Measurements from ENCODE around the gene SLX4IP. TPM values are rescaled to one million over a fixed set of nuclear protein-coding genes. Genes with fewer than 3 reads are reported as not detected.
A peak's percentile ranks its signal among the peaks of the same experiment; 100 is the strongest.

The SLX4IP gene
- total and polyA plus RNA-seq, 2 of the 13 experiments (the other 11 are each of a cell fraction or from before 2014, with no cell fraction given): 3.6 to 7.3 TPM

DNA sequence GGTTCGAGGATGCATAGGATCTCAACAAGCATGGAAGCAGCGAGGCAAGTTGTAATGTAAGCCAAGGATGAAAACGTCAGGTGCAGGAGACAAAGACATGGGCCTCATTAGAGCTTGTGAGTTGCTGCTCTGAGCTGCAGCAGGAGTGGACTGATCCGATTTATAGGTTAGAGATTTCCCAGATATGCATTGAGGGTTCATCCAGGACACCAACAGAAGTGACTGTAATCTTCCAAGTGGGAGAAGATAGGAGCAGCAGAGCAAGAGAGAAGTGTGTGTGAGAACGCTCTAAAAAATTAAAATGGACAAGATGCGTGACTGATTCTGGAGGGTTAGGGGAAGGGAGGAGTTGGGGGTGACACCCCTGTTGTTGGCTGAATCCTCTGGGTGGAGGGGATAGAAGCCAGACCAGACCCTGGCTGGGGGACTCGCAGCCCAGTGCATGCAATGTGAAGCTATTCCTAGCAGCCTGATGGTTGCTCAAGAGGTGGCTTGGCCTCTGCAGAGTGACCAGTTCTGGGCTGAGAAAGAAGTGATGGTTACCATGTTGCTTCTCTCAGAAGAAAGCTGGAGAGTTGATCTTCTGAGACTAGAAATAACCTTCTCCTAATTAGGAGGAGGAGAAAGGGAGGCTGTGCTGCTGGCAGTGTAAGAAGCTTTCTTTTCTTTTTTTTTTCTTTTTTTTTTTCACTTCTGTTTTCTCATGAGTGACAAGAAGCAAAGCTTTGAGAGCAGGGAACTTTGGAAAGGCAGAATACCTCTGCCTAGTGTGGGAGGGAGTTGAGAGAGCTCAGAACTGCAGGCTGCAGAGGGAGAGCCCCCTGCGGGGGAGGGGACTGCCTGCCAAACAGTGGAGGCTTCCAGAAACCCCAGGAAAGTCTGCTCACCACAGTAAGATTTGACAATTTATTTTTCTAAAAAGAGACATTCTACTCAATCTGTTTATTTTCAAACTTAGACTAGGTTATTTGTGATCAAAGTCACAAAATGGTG, 116.9 kb downstream of the SLX4IP start (continued):
- TF ChIP-seq MIXL1 (CRISPR knock-in tag; IDR thresholded peaks at IDR 0.05) (no peak), NFIB (CRISPR knock-in tag; IDR thresholded peaks at IDR 0.05; ENCODE audit: borderline replicate concordance) (0 out of 2 replicates have a peak, but pooled peaks have one; percentile 80), AHR (CRISPR knock-in tag; IDR thresholded peaks at IDR 0.05) (0 out of 2 replicates have a peak, but pooled peaks have one; percentile 23)

DNA sequence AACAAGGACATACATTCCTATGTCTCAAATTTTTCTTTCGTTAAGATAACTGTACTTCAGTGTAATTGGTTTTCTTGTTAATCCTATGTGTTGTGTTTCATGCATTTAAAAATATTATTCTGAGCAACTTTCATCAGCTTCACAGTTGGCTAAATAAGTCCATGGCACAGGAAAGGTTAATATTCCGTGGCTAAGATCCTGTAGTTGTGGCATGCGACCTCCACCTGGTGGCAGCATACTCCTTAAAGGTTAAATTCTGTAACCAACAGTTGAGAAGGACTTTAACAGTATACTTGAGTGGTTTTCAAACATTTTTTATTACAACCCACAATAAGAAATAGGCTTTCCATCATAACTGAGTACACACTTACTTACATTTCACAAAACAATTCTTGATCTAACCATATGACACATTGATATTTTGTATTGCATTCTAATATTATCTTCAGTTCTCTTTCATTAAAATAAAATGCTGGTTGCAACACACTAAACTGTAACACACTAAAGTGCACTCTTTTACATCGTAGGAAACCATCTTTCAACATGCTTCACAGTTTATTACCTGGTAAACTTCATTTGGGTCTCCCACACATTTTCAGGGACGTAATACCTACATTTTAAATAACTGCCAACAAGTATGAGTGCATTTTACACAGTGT, 118.3 kb downstream of the SLX4IP start:
- BruUV-seq (replicated peaks): no TSS peak
- FAIRE-seq (peak; percentile 90), DNase-seq (ENCODE audit: low spot score) (peak; percentile 84), ATAC-seq (peak; percentile 70)
- H3K9me3 ChIP-seq (ENCODE audit: low read length): no peaks in the 10 kb centered on the region
- no peak overlapping the region for H2AFZ ChIP-seq (ENCODE audit: low read length)
- 31% methylated on average over 5 of the region's 5 CpGs for WGBS (ENCODE audit: low lambda C conversion rate)
- H3K36me3 ChIP-seq (replicated peaks in 1 of 2; ENCODE audit: control insufficient read depth in 1 of 2, insufficient read depth in 2 of 2, low read length in 2 of 2): peaks cover 0 to 3% of the 10 kb centered on the region in 2 experiments; a peak in 3 of 5 replicates
- H3K4me2 ChIP-seq (ENCODE audit: low read depth, low read length): no peak overlapping the region
- peaks cover 2% of the 10 kb centered on the region for H3K79me2 ChIP-seq (ENCODE audit: insufficient read depth, low read length)
- H3K9ac ChIP-seq (ENCODE audit: insufficient read depth, low read depth, low read length): no peak overlapping the region
- in situ Hi-C loops (cut with HindIII; ENCODE audit: extremely low pct_ligation_motif_present, low pct_unique_long_range_greater_than_20kb): loop anchor here (5.0 to 10.0 kb wide), 4 partner anchors 84 to 991 kb away; no protein-coding TSS in a partner anchor
- no peaks in the 10 kb centered on the region for H3K27me3 ChIP-seq (ENCODE audit: control insufficient read depth in 1 of 2, insufficient read depth in 2 of 2, low read length in 2 of 2)
- intact Hi-C loops (cut with micrococcal nuclease; ENCODE audit: unreplicated experiment): loop anchor here (1.0 to 10.0 kb wide), 9 partner anchors 51 to 721 kb away; no protein-coding TSS in a partner anchor
- H3K27ac ChIP-seq (ENCODE audit: extremely low read length, insufficient read depth, low read length): peak overlapping the region; percentile 7
- peaks cover 79% of the 10 kb centered on the region for H3K4me1 ChIP-seq (ENCODE audit: insufficient read depth, low read length)
- CTCF ChIA-PET (ENCODE audit: low intra/inter-chr PET ratio, low total read pairs): interaction anchor here (0.8 to 1.6 kb wide), 9 partner anchors 17 to 721 kb away, joined by 3 to 17 read pairs (median 6); no protein-coding TSS in a partner anchor
- H3K4me3 ChIP-seq (replicated peaks in 1 of 3; ENCODE audit: insufficient read depth in 1 of 3, low read depth in 2 of 3, low read length in 3 of 3): no peak overlapping the region
- POLR2A ChIA-PET: interaction anchor here (0.9 to 2.6 kb wide), 3 partner anchors 12 to 119 kb away, joined by 3 to 13 read pairs (median 9); partner anchors contain the start of genes MKKS and SLX4IP
- no peaks in the 10 kb centered on the region for H4K20me1 ChIP-seq (ENCODE audit: insufficient read depth, low read length)
- TF ChIP-seq, protein P1, sequence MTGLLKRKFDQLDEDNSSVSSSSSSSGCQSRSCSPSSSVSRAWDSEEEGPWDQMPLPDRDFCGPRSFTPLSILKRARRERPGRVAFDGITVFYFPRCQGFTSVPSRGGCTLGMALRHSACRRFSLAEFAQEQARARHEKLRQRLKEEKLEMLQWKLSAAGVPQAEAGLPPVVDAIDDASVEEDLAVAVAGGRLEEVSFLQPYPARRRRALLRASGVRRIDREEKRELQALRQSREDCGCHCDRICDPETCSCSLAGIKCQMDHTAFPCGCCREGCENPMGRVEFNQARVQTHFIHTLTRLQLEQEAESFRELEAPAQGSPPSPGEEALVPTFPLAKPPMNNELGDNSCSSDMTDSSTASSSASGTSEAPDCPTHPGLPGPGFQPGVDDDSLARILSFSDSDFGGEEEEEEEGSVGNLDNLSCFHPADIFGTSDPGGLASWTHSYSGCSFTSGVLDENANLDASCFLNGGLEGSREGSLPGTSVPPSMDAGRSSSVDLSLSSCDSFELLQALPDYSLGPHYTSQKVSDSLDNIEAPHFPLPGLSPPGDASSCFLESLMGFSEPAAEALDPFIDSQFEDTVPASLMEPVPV (CRISPR knock-in tag; IDR thresholded peaks at IDR 0.05): no peak
- TF ChIP-seq, protein P2, sequence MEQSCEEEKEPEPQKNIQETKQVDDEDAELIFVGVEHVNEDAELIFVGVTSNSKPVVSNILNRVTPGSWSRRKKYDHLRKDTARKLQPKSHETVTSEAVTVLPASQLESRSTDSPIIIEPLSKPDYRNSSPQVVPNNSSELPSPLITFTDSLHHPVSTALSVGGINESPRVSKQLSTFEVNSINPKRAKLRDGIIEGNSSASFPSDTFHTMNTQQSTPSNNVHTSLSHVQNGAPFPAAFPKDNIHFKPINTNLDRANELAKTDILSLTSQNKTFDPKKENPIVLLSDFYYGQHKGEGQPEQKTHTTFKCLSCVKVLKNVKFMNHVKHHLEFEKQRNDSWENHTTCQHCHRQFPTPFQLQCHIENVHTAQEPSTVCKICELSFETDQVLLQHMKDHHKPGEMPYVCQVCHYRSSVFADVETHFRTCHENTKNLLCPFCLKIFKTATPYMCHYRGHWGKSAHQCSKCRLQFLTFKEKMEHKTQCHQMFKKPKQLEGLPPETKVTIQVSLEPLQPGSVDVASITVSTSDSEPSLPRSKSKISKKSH (CRISPR knock-in tag; IDR thresholded peaks at IDR 0.05; ENCODE audit: borderline replicate concordance): no peak
- TF ChIP-seq ZNF670 (CRISPR knock-in tag; IDR thresholded peaks at IDR 0.05; ENCODE audit: borderline replicate concordance) (no peak), ZSCAN12 (CRISPR knock-in tag; IDR thresholded peaks at IDR 0.05) (no peak), CHD2 (IDR thresholded peaks at IDR 0.05; ENCODE audit: low read depth, low read length) (no peak), ZFP62 (CRISPR knock-in tag; IDR thresholded peaks at IDR 0.05) (no peak), KMT2B (CRISPR knock-in tag; IDR thresholded peaks at IDR 0.05) (no peak), ZNF510 (CRISPR knock-in tag; IDR thresholded peaks at IDR 0.05; ENCODE audit: low read depth) (no peak), NCOA2 (CRISPR knock-in tag; IDR thresholded peaks at IDR 0.05) (peak; percentile 27; the same call in 1 of the 2 replicates), SMARCE1 (IDR thresholded peaks at IDR 0.05; ENCODE audit: borderline replicate concordance) (no peak), FOXA1 (IDR thresholded peaks at IDR 0.05) (no peak), FOXA1 (CRISPR knock-in tag; IDR thresholded peaks at IDR 0.05) (0 out of 2 replicates have a peak, but pooled peaks have one; percentile 22), MED8 (CRISPR knock-in tag; IDR thresholded peaks at IDR 0.05; ENCODE audit: insufficient replicate concordance) (no peak), FOXJ3 (CRISPR knock-in tag; IDR thresholded peaks at IDR 0.05; ENCODE audit: borderline replicate concordance) (0 out of 2 replicates have a peak, but pooled peaks have one; percentile 13), RFX1 (IDR thresholded peaks at IDR 0.05) (no peak), RBM39 (IDR thresholded peaks at IDR 0.05; ENCODE audit: low read depth, low read length, poor library complexity, severe bottlenecking) (no peak)
